ENCODE results near the gene NOL4.

- TF ChIP-seq CTCF (IDR thresholded peaks at IDR 0.05; ENCODE audit: insufficient read depth, low read length) = no peak
- TF ChIP-seq GABPA (IDR thresholded peaks at IDR 0.05; ENCODE audit: low read depth) = no peak
- TF ChIP-seq, protein P1, sequence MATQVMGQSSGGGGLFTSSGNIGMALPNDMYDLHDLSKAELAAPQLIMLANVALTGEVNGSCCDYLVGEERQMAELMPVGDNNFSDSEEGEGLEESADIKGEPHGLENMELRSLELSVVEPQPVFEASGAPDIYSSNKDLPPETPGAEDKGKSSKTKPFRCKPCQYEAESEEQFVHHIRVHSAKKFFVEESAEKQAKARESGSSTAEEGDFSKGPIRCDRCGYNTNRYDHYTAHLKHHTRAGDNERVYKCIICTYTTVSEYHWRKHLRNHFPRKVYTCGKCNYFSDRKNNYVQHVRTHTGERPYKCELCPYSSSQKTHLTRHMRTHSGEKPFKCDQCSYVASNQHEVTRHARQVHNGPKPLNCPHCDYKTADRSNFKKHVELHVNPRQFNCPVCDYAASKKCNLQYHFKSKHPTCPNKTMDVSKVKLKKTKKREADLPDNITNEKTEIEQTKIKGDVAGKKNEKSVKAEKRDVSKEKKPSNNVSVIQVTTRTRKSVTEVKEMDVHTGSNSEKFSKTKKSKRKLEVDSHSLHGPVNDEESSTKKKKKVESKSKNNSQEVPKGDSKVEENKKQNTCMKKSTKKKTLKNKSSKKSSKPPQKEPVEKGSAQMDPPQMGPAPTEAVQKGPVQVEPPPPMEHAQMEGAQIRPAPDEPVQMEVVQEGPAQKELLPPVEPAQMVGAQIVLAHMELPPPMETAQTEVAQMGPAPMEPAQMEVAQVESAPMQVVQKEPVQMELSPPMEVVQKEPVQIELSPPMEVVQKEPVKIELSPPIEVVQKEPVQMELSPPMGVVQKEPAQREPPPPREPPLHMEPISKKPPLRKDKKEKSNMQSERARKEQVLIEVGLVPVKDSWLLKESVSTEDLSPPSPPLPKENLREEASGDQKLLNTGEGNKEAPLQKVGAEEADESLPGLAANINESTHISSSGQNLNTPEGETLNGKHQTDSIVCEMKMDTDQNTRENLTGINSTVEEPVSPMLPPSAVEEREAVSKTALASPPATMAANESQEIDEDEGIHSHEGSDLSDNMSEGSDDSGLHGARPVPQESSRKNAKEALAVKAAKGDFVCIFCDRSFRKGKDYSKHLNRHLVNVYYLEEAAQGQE (IDR thresholded peaks at IDR 0.05; ENCODE audit: insufficient replicate concordance, low read depth) = no peak
- TF ChIP-seq POLR2AphosphoS5 (IDR thresholded peaks at IDR 0.05; ENCODE audit: low read depth) = no peak
- TF ChIP-seq SPI1 (IDR thresholded peaks at IDR 0.05; ENCODE audit: borderline replicate concordance, low read depth) = no peak
Measured at GRCh38 chr18:34242739-34243138, 18.0 kb upstream of the NOL4 start.
